Measurements from ENCODE around the gene BRD1.

- TF ChIP-seq CTCF (IDR thresholded peaks at IDR 0.05) (no peak), POLR2A (IDR thresholded peaks at IDR 0.05) (no peak)
Measured at GRCh38 chr22:49747716-49748115, 80.0 kb downstream of the BRD1 start.

All from uterus (tissue), 2 donors.